Lung (tissue), 12 donors: ENCODE data around the gene MYRIP. TPM values are rescaled to one million over a fixed set of nuclear protein-coding genes. Genes with fewer than 3 reads are reported as not detected.
"Not testable (repeated sequence)": the region's sequence is repeated elsewhere in the genome, so short reads cannot be mapped to it uniquely, and the experiment has no call there.

ENCODE experiments used
- ATAC-seq: fragments of 200-7000 bp; cut with Tn5 transposase; one replicate; pipeline ENCODE4 v1.9.1; 2020; ENCODE audit warnings: moderate number of reproducible peaks; ENCODE audit not compliant: insufficient read depth, low FRiP score
- DNase-seq, 3 donors: peaks; one replicate each; pipeline ENCODE4 v3.0.0-alpha.2; 2013 to 2017
- H3K27ac ChIP-seq, 2 donors: one replicate each; pipeline ENCODE4 v1.5.1; 2013; ENCODE audit warnings: mild to moderate bottlenecking in 2 of 2, moderate library complexity in 2 of 2, control low read depth in 1 of 2, inconsistent platforms in 1 of 2, low read depth in 1 of 2, low read length in 1 of 2
- H3K27me3 ChIP-seq, 3 donors: one replicate each; pipeline ENCODE4 v1.5.1; 2013; ENCODE audit warnings: low read length in 2 of 3; ENCODE audit not compliant: control insufficient read depth in 3 of 3, insufficient read depth in 3 of 3
- H3K36me3 ChIP-seq, 4 donors: one replicate each; pipeline ENCODE4 v1.5.1; 2013; ENCODE audit warnings: low read length in 4 of 4, mild to moderate bottlenecking in 1 of 4, moderate library complexity in 1 of 4; ENCODE audit not compliant: control insufficient read depth in 4 of 4, insufficient read depth in 4 of 4
- H3K4me1 ChIP-seq, 5 donors: one replicate each; pipeline ENCODE4 v1.5.1; 2013; ENCODE audit warnings: low read length in 5 of 5, mild to moderate bottlenecking in 2 of 5, moderate library complexity in 1 of 5; ENCODE audit not compliant: control insufficient read depth in 5 of 5, insufficient read depth in 5 of 5
- H3K4me3 ChIP-seq: one replicate; pipeline ENCODE4 v1.5.1; 2013; ENCODE audit warnings: mild to moderate bottlenecking, control low read depth, moderate library complexity
- H3K9ac ChIP-seq, 2 donors: one replicate each; pipeline ENCODE4 v1.5.1; 2013; ENCODE audit warnings: low read length in 2 of 2, control low read depth in 1 of 2; ENCODE audit not compliant: insufficient read depth in 1 of 2
- H3K9me3 ChIP-seq, 4 donors: one replicate each; pipeline ENCODE4 v1.5.1; 2013; ENCODE audit warnings: low read length in 3 of 4, mild to moderate bottlenecking in 1 of 4, moderate library complexity in 1 of 4; ENCODE audit not compliant: control insufficient read depth in 4 of 4, insufficient read depth in 3 of 4
- WGBS, 2 donors: extraction: QIAGEN DNeasy Blood & Tissue Kit; methylation state at CpG; one replicate each; pipeline ENCODE4 v1.1.7; 2013; 5-methylcytosine and 5-hydroxymethylcytosine counted together
- polyA plus RNA-seq, 2 donors: library from polyadenylated mRNA; stranded (reverse); fragments of 200-250 nt; gene quantifications; one replicate each; pipeline ENCODE4 v1.2.1, GENCODE V29; 2013
- total RNA-seq, 2 donors: library from RNA; depleted of rRNA in 1 of 2; stranded (reverse); fragments of >200 nt in 1 of 2; gene quantifications; one replicate each; pipeline ENCODE4 v1.2.1, GENCODE V29; 2014 to 2021
- TF ChIP-seq, protein P1 (sequence below): IDR thresholded peaks from 2 replicates; pipeline ENCODE4 v1.5.1; 2012; ENCODE audit warnings: mild to moderate bottlenecking; ENCODE audit errors: control extremely low read depth, extremely low read depth
- donor health status: control.
- donor health status: control.
- donor health status: Bipolar disorder and iron deficiency.
- donor health status: healthy.
- donor health status: DM: yes; HTN: yes; CAD: no.

The MYRIP gene
- total and polyA plus RNA-seq, 4 donors, result 0.30 to 2.5 (median 0.77) TPM

DNA sequence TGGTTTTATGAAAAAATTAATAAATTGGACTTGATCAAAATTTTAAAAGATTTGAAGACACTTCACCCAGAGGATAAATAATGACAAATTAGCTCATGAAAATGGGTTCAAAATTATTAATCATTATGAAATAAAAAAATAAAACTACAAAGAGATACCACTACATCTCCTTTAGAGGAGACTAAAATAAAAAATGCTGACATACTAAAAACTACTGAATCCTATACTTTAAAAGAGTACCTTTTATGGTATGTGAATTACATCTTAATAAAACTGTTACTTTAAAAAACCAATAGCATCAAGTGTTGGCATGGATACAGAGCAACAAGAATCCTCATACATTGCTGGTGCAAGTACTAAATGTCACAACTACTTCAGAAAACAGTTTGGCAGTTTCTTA, 46.0 kb upstream of the MYRIP start:
- H3K27me3 ChIP-seq, result no peaks in the 10 kb centered on the region
- DNase-seq (no peak), ATAC-seq (no peak)
- peaks cover 0 to 2% (median 0%) of the 10 kb centered on the region in 5 donors for H3K4me1 ChIP-seq
- H3K9me3 ChIP-seq, result peaks cover 0 to 3% (median 0%) of the 10 kb centered on the region in 4 donors
- H3K4me3 ChIP-seq, result no peak overlapping the region
- H3K36me3 ChIP-seq, result no peaks in the 10 kb centered on the region
- TF ChIP-seq, protein P1, sequence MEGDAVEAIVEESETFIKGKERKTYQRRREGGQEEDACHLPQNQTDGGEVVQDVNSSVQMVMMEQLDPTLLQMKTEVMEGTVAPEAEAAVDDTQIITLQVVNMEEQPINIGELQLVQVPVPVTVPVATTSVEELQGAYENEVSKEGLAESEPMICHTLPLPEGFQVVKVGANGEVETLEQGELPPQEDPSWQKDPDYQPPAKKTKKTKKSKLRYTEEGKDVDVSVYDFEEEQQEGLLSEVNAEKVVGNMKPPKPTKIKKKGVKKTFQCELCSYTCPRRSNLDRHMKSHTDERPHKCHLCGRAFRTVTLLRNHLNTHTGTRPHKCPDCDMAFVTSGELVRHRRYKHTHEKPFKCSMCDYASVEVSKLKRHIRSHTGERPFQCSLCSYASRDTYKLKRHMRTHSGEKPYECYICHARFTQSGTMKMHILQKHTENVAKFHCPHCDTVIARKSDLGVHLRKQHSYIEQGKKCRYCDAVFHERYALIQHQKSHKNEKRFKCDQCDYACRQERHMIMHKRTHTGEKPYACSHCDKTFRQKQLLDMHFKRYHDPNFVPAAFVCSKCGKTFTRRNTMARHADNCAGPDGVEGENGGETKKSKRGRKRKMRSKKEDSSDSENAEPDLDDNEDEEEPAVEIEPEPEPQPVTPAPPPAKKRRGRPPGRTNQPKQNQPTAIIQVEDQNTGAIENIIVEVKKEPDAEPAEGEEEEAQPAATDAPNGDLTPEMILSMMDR, result no peak
- H3K27ac ChIP-seq, result no peak overlapping the region
- H3K9ac ChIP-seq, result no peak overlapping the region

DNA sequence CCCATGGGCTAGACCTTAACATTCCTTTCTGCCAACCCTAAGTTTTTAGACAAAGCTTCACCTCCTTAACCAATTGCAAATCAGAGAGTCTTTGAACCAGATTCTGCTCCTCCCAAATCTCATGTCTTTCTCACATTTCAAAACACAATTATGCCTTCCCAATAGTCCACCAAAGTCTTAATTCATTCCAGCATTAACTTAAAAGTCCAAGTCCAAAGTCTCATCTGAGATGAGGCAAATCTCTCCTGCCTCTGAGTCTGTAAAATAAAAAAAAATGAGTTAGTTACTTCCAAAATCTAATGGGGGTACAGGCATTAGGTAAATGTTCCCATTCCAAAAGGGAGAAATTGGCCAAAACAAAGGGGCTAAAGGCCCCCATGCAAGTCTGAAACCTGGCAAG, 43.8 kb upstream of the MYRIP start:
- H3K36me3 ChIP-seq, result no peaks in the 10 kb centered on the region
- H3K9me3 ChIP-seq, result peaks cover 0 to 4% (median 0%) of the 10 kb centered on the region in 4 donors
- TF ChIP-seq, protein P1, result no peak
- ATAC-seq (no peak), DNase-seq (no peak)
- no peak overlapping the region for H3K27ac ChIP-seq
- H3K4me1 ChIP-seq, result peaks cover 0 to 2% (median 0%) of the 10 kb centered on the region in 5 donors
- no peak overlapping the region for H3K4me3 ChIP-seq
- no peak overlapping the region for H3K9ac ChIP-seq
- no peaks in the 10 kb centered on the region for H3K27me3 ChIP-seq

DNA sequence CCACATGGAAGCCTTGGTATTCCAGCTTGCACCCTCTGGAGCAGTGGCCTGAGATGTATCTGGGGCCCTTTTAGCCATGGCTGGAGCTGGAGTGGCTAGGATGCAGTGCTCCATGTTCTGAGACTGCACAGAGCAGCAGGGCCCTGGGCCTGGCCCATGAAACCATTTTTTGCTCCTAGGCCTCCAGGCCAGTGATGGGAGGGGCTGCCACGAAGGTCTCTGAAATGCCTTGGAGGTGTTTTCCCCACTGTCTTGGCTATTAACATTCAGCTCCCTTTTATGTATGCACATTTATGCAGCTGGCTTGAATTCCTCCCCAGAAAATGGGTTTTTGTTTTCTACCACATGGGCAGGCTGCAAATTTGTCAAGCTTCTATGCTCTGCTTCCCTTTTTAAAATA, 43.0 kb upstream of the MYRIP start:
- 70 to 81% methylated on average over 1 of the region's 1 CpG for WGBS, 2 donors
- H3K4me3 ChIP-seq, result no peak overlapping the region
- H3K4me1 ChIP-seq, result peaks cover 0 to 2% (median 0%) of the 10 kb centered on the region in 5 donors
- H3K9me3 ChIP-seq, result peaks cover 0 to 4% (median 0%) of the 10 kb centered on the region in 4 donors
- no peaks in the 10 kb centered on the region for H3K36me3 ChIP-seq
- no peaks in the 10 kb centered on the region for H3K27me3 ChIP-seq
- DNase-seq, result no peak
- H3K9ac ChIP-seq, result no peak overlapping the region
- no peak overlapping the region for H3K27ac ChIP-seq
- no peak for ATAC-seq
- TF ChIP-seq, protein P1, result no peak

DNA sequence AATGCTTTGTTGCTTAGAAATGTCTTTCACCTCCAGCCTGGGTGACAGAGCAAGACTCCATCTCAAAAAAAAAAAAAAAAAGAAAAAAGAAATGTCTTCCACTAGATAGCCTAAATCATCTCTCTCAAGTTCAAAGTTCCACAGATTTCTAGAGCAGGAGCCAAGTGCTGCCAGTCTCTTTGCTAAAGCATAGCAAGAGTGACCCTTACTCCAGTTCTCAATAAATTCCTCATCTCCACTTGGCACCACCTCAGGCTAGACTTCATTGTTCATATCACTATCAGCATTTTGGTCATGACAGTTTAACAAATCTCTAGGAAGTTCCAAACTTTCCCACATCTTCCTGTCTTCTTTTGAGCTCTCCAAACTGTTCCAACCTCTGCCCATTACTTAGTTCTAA, 42.5 kb upstream of the MYRIP start:
- not testable (repeated sequence) for H3K4me3 ChIP-seq, H3K4me1 ChIP-seq

DNA sequence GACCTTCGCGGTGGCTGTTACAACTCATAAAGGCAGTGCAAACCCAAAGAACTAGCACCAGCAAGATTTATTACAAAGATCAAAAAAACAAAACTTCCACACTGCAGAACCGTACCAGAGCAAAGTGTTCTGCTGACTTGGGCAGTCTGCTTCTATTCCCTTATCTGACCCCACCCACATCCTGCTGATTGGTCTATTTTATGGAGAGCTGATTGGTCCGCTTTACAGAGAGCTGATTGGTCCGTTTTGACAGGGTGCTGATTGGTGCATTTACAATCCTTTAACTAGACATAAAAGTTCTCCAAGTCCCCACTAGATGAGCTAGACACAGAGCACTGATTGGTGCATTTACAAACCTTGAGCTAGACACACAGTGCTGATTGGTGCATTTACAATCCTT, 31.2 kb upstream of the MYRIP start:
- not testable (repeated sequence) for ATAC-seq, H3K4me3 ChIP-seq, H3K27ac ChIP-seq, H3K9ac ChIP-seq, H3K27me3 ChIP-seq, H3K36me3 ChIP-seq, DNase-seq, H3K9me3 ChIP-seq, H3K4me1 ChIP-seq
- WGBS, 2 donors, result 86 to 92% methylated on average over 5 of the region's 5 CpGs

More for the DNA sequence above, 42.5 kb upstream of the MYRIP start:
- not testable (repeated sequence) for DNase-seq, H3K27me3 ChIP-seq, H3K9ac ChIP-seq, H3K27ac ChIP-seq, H3K36me3 ChIP-seq, ATAC-seq, H3K9me3 ChIP-seq
